H1 (cell line): ENCODE data around the gene TECTB. TPM values are rescaled to one million over a fixed set of nuclear protein-coding genes. Genes with fewer than 3 reads are reported as not detected.

Source experiments
- CTCF ChIA-PET: fragments of 300-600 bp; sonication (Branson Sonifier 250); formaldehyde crosslinking; loops from one replicate; lab custom pipeline; 2021; ENCODE audit not compliant: partially characterized antibody; lab: Charles Lee
- POLR2A ChIA-PET: fragments of 300-600 bp; sonication (Branson Sonifier 250); formaldehyde crosslinking; loops from one replicate; lab custom pipeline; 2021; ENCODE audit warnings: inconsistent platforms; ENCODE audit not compliant: partially characterized antibody; lab: Charles Lee
- DNase-seq, 2 experiments: peaks; one replicate each; pipeline versions ENCODE4 v3.0.0 to v3.0.0-alpha.2; 2010 to 2022; ENCODE audit warnings: low spot score in 2 of 2, low read depth in 1 of 2, mixed read lengths in 1 of 2
- FAIRE-seq: peaks from 2 replicates; lab custom pipeline; 2011; peaks lifted over from hg19 to GRCh38; lab: Jason Lieb, UNC
- H2AFZ ChIP-seq: 2 replicates; pipeline ENCODE4 v1.8.1; 2012; ENCODE audit warnings: low read length, inconsistent platforms
- H2AK5ac ChIP-seq: 2 replicates; pipeline ENCODE4 v1.6.1; 2013; ENCODE audit warnings: low read depth, low read length
- H2BK120ac ChIP-seq: replicated peaks from 2 replicates; pipeline ENCODE3; 2013; ENCODE audit warnings: low read depth, low read length, inconsistent platforms
- H2BK12ac ChIP-seq: 2 replicates; pipeline ENCODE4 v1.6.1; 2013; ENCODE audit warnings: low read depth, low read length
- H2BK15ac ChIP-seq: 2 replicates; pipeline ENCODE4 v1.6.1; 2013; ENCODE audit warnings: low read length
- H2BK20ac ChIP-seq: 2 replicates; pipeline ENCODE4 v1.6.1; 2013; ENCODE audit warnings: low read length
- H2BK5ac ChIP-seq: 2 replicates; pipeline ENCODE4 v1.6.1; 2013; ENCODE audit warnings: low read depth, low read length
- H3K14ac ChIP-seq: 2 replicates; pipeline ENCODE4 v1.6.1; 2013; ENCODE audit warnings: inconsistent platforms; ENCODE audit not compliant: insufficient read length
- H3K18ac ChIP-seq: 2 replicates; pipeline ENCODE4 v1.6.1; 2013; ENCODE audit warnings: low read length; ENCODE audit errors: extremely low read depth
- H3K23ac ChIP-seq: 2 replicates; pipeline ENCODE4 v1.6.1; 2013; ENCODE audit warnings: inconsistent platforms; ENCODE audit not compliant: insufficient read length
- H3K23me2 ChIP-seq: 2 replicates; pipeline ENCODE4 v1.6.1; 2013; ENCODE audit warnings: low read depth, low read length
- H3K27ac ChIP-seq: 2 replicates; pipeline ENCODE4 v1.6.1; 2011; ENCODE audit warnings: low read depth, low read length, inconsistent platforms
- H3K27me3 ChIP-seq, 4 experiments: replicated peaks in 1 of 4; 1 replicate in 1 of 4; 2 replicates in 3 of 4; pipeline versions ENCODE4 v1.6.1 to v1.8.1; 2011 to 2013; ENCODE audit warnings: low read length in 3 of 4, mild to moderate bottlenecking in 3 of 4, inconsistent platforms in 2 of 4, mixed read lengths in 2 of 4, moderate library complexity in 1 of 4; ENCODE audit not compliant: control insufficient read depth in 3 of 4, insufficient read depth in 3 of 4; ENCODE audit errors: extremely low read depth in 1 of 4
- H3K36me3 ChIP-seq, 4 experiments: 2 replicates each; pipeline versions ENCODE4 v1.6.1 to v1.8.1; 2011 to 2013; ENCODE audit warnings: mild to moderate bottlenecking in 4 of 4, low read length in 3 of 4, moderate library complexity in 2 of 4, control low read depth in 1 of 4, inconsistent platforms in 1 of 4; ENCODE audit not compliant: insufficient read depth in 4 of 4, control insufficient read depth in 2 of 4
- H3K4ac ChIP-seq: replicated peaks from 2 replicates; pipeline ENCODE3; 2013; ENCODE audit warnings: low read length, low read depth, mixed read lengths, inconsistent platforms; ENCODE audit not compliant: insufficient read length
- H3K4me1 ChIP-seq, 4 experiments: replicated peaks in 1 of 4; 1 replicate in 1 of 4; 2 replicates in 3 of 4; pipeline versions ENCODE4 v1.6.1 to v1.8.1; 2011 to 2013; ENCODE audit warnings: low read length in 3 of 4, inconsistent platforms in 2 of 4, mixed read lengths in 1 of 4; ENCODE audit not compliant: insufficient read depth in 4 of 4, control insufficient read depth in 3 of 4
- H3K4me2 ChIP-seq, 2 experiments: 2 replicates each; pipeline versions ENCODE4 v1.6.1 to v1.8.1; 2011 to 2013; ENCODE audit warnings: low read depth in 2 of 2, low read length in 2 of 2, control low read depth in 1 of 2, inconsistent platforms in 1 of 2, mild to moderate bottlenecking in 1 of 2; ENCODE audit not compliant: insufficient read depth in 1 of 2
- H3K4me3 ChIP-seq, 4 experiments: fragments of 200-600, 300-600 bp in 1 of 4; sonication (generic), shearing (Covaris generic), sonication (Bioruptor Twin) in 1 of 4; 2 replicates each; pipeline versions ENCODE4 v1.5.1 to v1.8.1; 2011 to 2016; ENCODE audit warnings: low read length in 4 of 4, low read depth in 3 of 4, control low read depth in 2 of 4, inconsistent platforms in 2 of 4, mild to moderate bottlenecking in 2 of 4, mixed read lengths in 1 of 4, moderate library complexity in 1 of 4; ENCODE audit not compliant: insufficient read depth in 2 of 4; ENCODE audit errors: extremely low read depth in 1 of 4
- H3K56ac ChIP-seq: replicated peaks from 2 replicates; pipeline ENCODE3; 2013; ENCODE audit warnings: low read depth, mild to moderate bottlenecking, mixed read lengths, low read length, inconsistent platforms; ENCODE audit not compliant: insufficient read length
- H3K79me1 ChIP-seq: 2 replicates; pipeline ENCODE4 v1.6.1; 2013; ENCODE audit warnings: low read depth, low read length, control low read depth
- H3K79me2 ChIP-seq, 2 experiments: 2 replicates each; pipeline versions ENCODE4 v1.6.1 to v1.8.1; 2012 to 2013; ENCODE audit warnings: low read length in 2 of 2, mild to moderate bottlenecking in 2 of 2, inconsistent platforms in 1 of 2; ENCODE audit not compliant: insufficient read depth in 2 of 2, control insufficient read depth in 1 of 2
- H3K9ac ChIP-seq, 4 experiments: replicated peaks in 1 of 4; 1 replicate in 1 of 4; 2 replicates in 3 of 4; pipeline versions ENCODE4 v1.6.1 to v1.8.1; 2011 to 2013; ENCODE audit warnings: low read depth in 3 of 4, low read length in 3 of 4, control low read depth in 2 of 4, mild to moderate bottlenecking in 2 of 4, moderate library complexity in 2 of 4, inconsistent platforms in 1 of 4; ENCODE audit errors: extremely low read depth in 1 of 4
- H3K9me3 ChIP-seq, 2 experiments: 2 replicates each; pipeline versions ENCODE4 v1.6.1 to v1.8.1; 2012 to 2013; ENCODE audit warnings: mild to moderate bottlenecking in 2 of 2, moderate library complexity in 2 of 2, control low read depth in 1 of 2, inconsistent platforms in 1 of 2, low read depth in 1 of 2, low read length in 1 of 2, mixed read lengths in 1 of 2; ENCODE audit not compliant: insufficient read depth in 2 of 2
- H4K20me1 ChIP-seq, 2 experiments: replicated peaks in 1 of 2; 2 replicates each; pipeline versions ENCODE3 to v1.8.1; 2011 to 2013; ENCODE audit warnings: inconsistent platforms in 2 of 2, low read length in 2 of 2, mild to moderate bottlenecking in 1 of 2; ENCODE audit not compliant: insufficient read depth in 2 of 2, control insufficient read depth in 1 of 2
- H4K5ac ChIP-seq: 2 replicates; pipeline ENCODE4 v1.6.1; 2013; ENCODE audit warnings: low read length, low read depth, mixed read lengths, inconsistent platforms; ENCODE audit not compliant: insufficient read length
- H4K8ac ChIP-seq: 2 replicates; pipeline ENCODE4 v1.8.0; 2013; ENCODE audit warnings: mild to moderate bottlenecking, moderate library complexity, low read length, inconsistent platforms; ENCODE audit not compliant: insufficient read depth; ENCODE audit errors: extremely low read depth
- H4K91ac ChIP-seq: replicated peaks from 2 replicates; pipeline ENCODE3; 2013; ENCODE audit warnings: low read length, mixed read lengths, inconsistent platforms; ENCODE audit not compliant: insufficient read length
- CHD2 ChIP-seq: IDR thresholded peaks from 2 replicates; pipeline ENCODE4 v1.6.1; 2012; ENCODE audit warnings: low read length, improper control_type of control experiment
- EGR1 ChIP-seq: IDR thresholded peaks from 2 replicates; pipeline ENCODE4 v1.6.1; 2011; ENCODE audit warnings: low read depth, low read length, borderline replicate concordance
- POLR2AphosphoS5 ChIP-seq: IDR thresholded peaks from 2 replicates; pipeline ENCODE4 v1.6.1; 2011; ENCODE audit warnings: low read depth, low read length
- RXRA ChIP-seq: IDR thresholded peaks from 2 replicates; pipeline ENCODE4 v1.6.1; 2011; ENCODE audit warnings: low read depth, mild to moderate bottlenecking, low read length, moderate library complexity; ENCODE audit not compliant: insufficient read depth
- SP2 ChIP-seq: IDR thresholded peaks from 2 replicates; pipeline ENCODE4 v1.6.1; 2012; ENCODE audit warnings: mild to moderate bottlenecking, low read length, inconsistent platforms
- TBP ChIP-seq: IDR thresholded peaks from 2 replicates; pipeline ENCODE4 v1.6.1; 2011; ENCODE audit warnings: low read depth, low read length, improper control_type of control experiment
- WGBS, 2 experiments: shearing (Covaris generic) in 1 of 2; methylation state at CpG; one replicate each; pipeline versions ENCODE4 v1.1.6 to v1.1.7; 2013 to 2015; ENCODE audit warnings: low lambda C conversion rate in 2 of 2, mixed read lengths in 2 of 2, inconsistent platforms in 1 of 2, low coverage in 1 of 2, missing lambda C conversion rate in 1 of 2; ENCODE audit not compliant: insufficient replicate concordance in 2 of 2, insufficient coverage in 1 of 2, insufficient read length in 1 of 2; ENCODE audit errors: extremely low coverage in 1 of 2, missing lambda C conversion rate in 1 of 2; 5-methylcytosine and 5-hydroxymethylcytosine counted together
- polyA plus RNA-seq, 7 experiments: library from polyadenylated mRNA; depleted of rRNA in 3 of 7; stranded (reverse) in 5 of 7; unstranded in 2 of 7; fragments of >200 nt in 5 of 7; fragments of 200-250 nt in 2 of 7; gene quantifications; 1 replicate in 5 of 7; 2 replicates in 1 of 7; 4 replicates in 1 of 7; pipeline versions ENCODE4 v1.2.1 to v1.2.3, GENCODE V29; 2011 to 2013; ENCODE audit warnings: missing spikeins in 2 of 7, mixed read lengths in 2 of 7
- total RNA-seq: library from RNA; stranded (reverse); fragmentation: NEBNext Ultra II Directional; extraction: Animal tissue kit (Norgen Biotek cat#: 25700); gene quantifications from 2 replicates; pipeline ENCODE4 v1.2.1, GENCODE V29; 2021

Gene TECTB
- total and polyA plus RNA-seq, 2 of the 8 experiments (the other 6 are each of a cell fraction or from before 2014, with no cell fraction given), result not detected

DNA sequence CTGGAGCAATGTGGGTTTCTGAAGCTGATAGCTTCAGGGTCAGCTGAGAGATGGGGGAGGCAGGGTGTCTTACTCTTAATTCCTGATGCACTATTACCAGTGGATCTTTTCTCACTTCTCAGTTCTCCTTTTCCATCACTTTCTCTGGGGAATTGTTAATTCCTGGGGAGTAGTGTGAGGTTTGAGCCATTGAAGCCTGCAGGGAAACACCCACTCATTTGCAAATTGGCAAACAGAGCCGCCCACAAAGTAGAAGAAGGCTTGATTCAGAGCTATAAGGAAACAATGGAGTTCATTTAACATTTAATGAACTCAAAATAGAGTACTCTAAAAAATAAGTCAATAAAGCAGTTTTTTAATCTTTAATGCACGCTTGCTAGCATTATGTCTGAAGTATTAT, 4.3 kb upstream of the TECTB start:
- Histone ChIP-seq H3K36me3 (no peaks in the 10 kb centered on the region), H4K8ac (no peak overlapping the region), H3K9ac (no peak overlapping the region), H2AK5ac (no peak overlapping the region), H2AFZ (no peak overlapping the region), H4K91ac (no peak overlapping the region), H2BK5ac (no peak overlapping the region), H2BK20ac (no peak overlapping the region), H3K9me3 (no peaks in the 10 kb centered on the region), H2BK120ac (no peak overlapping the region), H3K27ac (no peak overlapping the region), H2BK12ac (no peak overlapping the region), H3K56ac (no peak overlapping the region), H4K20me1 (no peaks in the 10 kb centered on the region), H3K14ac (no peak overlapping the region), H3K27me3 (no peaks in the 10 kb centered on the region), H3K4me2 (peak overlapping the region; percentile 28 to 53; a peak in 3 of 4 replicates), H2BK15ac (no peak overlapping the region), H3K18ac (no peak overlapping the region; the same call in 1 of the 2 replicates), H3K23me2 (no peaks in the 10 kb centered on the region), H3K23ac (no peak overlapping the region), H4K5ac (no peak overlapping the region), H3K4ac (no peak overlapping the region), H3K79me1 (no peaks in the 10 kb centered on the region), H3K79me2 (no peaks in the 10 kb centered on the region), H3K4me3 (peak overlapping the region in 1 of 4 experiments; percentile 43; a peak in 2 of 8 replicates), H3K4me1 (peaks cover 0 to 7% (median 2%) of the 10 kb centered on the region in 4 experiments; a peak in 5 of 7 replicates)
- FAIRE-seq (no peak), DNase-seq (no peak)
- ChIA-PET CTCF (interaction anchor here (1.0 to 1.3 kb wide), 3 partner anchors 28 to 96 kb away, joined by 3 to 4 read pairs (median 3); no protein-coding TSS in a partner anchor), POLR2A (no interaction called here)
- WGBS, 2 experiments, result 48% methylated on average over 2 of the region's 2 CpGs; no CpG with 5 or more reads in 1 of the 2 experiments
- TF ChIP-seq POLR2AphosphoS5 (no peak), CHD2 (no peak), RXRA (no peak), TBP (no peak), EGR1 (peak; percentile 60), SP2 (no peak)
